GM12878 (cell line): Measurements from ENCODE around the gene KIF6.

Experiments used
- SIN3A ChIP-seq: IDR thresholded peaks from 2 replicates; pipeline ENCODE4 v1.6.1; 2012; ENCODE audit warnings: low read depth, low read length, improper control_type of control experiment
- TF ChIP-seq, protein P1 (sequence below), 3 experiments: IDR thresholded peaks in 2 of 3; conservative IDR thresholded peaks in 1 of 3; 2 replicates each; pipeline ENCODE4 v1.5.1; 2011; ENCODE audit warnings: low read depth in 3 of 3, low read length in 3 of 3, mild to moderate bottlenecking in 3 of 3, control low read depth in 2 of 3, moderate library complexity in 2 of 3, inconsistent platforms in 1 of 3, mixed read lengths in 1 of 3; ENCODE audit not compliant: control insufficient read depth in 2 of 3, insufficient read depth in 1 of 3; ENCODE audit errors: extremely low read depth in 1 of 3

DNA sequence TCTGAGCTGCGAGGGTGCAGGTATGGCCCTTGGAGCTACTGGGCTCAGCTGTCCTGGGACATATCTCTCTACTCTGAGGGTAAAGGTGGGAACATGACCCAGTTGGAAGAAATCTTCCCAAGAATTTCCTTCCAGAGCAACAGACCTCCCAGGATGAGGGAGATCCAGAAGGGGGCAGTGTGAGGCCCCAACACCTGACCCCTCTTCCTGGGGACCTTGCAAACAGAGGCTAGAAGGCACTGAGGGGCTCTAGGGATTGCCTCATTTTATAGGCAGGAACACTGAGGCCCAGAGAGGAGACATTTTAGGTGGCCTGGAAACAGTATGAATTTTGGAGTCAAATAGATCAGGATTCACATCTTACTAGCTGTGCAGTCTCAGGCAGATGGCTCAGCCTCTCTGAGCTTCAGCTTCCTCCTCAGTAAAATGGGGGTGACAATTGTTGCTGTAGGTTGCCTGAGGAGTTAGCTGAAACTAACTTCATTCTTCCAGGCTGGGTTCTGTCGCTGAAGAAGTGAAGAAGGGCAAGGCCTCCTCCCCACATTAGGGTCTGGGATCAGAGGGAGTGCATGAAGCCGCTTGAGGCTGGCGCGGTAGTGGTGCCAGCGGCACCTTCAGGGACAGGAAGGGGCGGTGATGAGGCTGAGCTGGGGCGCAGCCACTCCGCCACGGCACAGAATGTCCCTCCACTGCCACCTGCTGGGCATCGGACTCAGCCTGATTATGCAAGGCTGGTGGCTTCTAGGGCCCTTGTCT is 422.4 kb downstream of the KIF6 start:
- TF ChIP-seq, protein P1, sequence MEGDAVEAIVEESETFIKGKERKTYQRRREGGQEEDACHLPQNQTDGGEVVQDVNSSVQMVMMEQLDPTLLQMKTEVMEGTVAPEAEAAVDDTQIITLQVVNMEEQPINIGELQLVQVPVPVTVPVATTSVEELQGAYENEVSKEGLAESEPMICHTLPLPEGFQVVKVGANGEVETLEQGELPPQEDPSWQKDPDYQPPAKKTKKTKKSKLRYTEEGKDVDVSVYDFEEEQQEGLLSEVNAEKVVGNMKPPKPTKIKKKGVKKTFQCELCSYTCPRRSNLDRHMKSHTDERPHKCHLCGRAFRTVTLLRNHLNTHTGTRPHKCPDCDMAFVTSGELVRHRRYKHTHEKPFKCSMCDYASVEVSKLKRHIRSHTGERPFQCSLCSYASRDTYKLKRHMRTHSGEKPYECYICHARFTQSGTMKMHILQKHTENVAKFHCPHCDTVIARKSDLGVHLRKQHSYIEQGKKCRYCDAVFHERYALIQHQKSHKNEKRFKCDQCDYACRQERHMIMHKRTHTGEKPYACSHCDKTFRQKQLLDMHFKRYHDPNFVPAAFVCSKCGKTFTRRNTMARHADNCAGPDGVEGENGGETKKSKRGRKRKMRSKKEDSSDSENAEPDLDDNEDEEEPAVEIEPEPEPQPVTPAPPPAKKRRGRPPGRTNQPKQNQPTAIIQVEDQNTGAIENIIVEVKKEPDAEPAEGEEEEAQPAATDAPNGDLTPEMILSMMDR (IDR thresholded peaks at IDR 0.05 in 2 of 3, conservative IDR thresholded peaks at IDR 0.05 in 1 of 3; ENCODE audit: control insufficient read depth in 2 of 3, extremely low read depth in 1 of 3, insufficient read depth in 1 of 3, low read depth in 3 of 3, low read length in 3 of 3), result peak; percentile 86 to 97 (median 92); a peak in 5 of 6 replicates
- TF ChIP-seq SIN3A, result no peak
